Measurements from ENCODE around the gene HCRTR1. TPM values are rescaled to one million over a fixed set of nuclear protein-coding genes. Genes with fewer than 3 reads are reported as not detected.
A peak's percentile ranks its signal among the peaks of the same experiment; 100 is the strongest.

The HCRTR1 gene
- total RNA-seq, 2 donors from 2014 or later: not detected

GRCh38 chr1:31627930-31628559 is 10.6 kb downstream of the HCRTR1 start:
- H3K4me1 ChIP-seq: no peaks in the 10 kb centered on the region
- H3K27ac ChIP-seq: no peak overlapping the region
- no peaks in the 10 kb centered on the region for H3K9me3 ChIP-seq

GRCh38 chr1:31628931-31629556 is 11.6 kb downstream of the HCRTR1 start:
- H3K4me1 ChIP-seq: no peaks in the 10 kb centered on the region
- no peak for DNase-seq
- no peak for TF ChIP-seq CTCF (IDR thresholded peaks at IDR 0.05)
- no peak overlapping the region for H3K27ac ChIP-seq
- no peak overlapping the region for H3K4me3 ChIP-seq
- no peaks in the 10 kb centered on the region for H3K9me3 ChIP-seq
- H3K27me3 ChIP-seq: no peaks in the 10 kb centered on the region
- H3K36me3 ChIP-seq: peaks cover 8% of the 10 kb centered on the region
- H3K9ac ChIP-seq (ENCODE audit: low read depth in 2 of 2, low read length in 2 of 2): no peak overlapping the region
- intact Hi-C loops (cut with DNase I): no loop called here

More at GRCh38 chr1:31627930-31628559, 10.6 kb downstream of the HCRTR1 start:
- Histone ChIP-seq H3K27me3 (no peaks in the 10 kb centered on the region), H3K36me3 (peaks cover 8% of the 10 kb centered on the region), H3K4me3 (no peak overlapping the region), H3K9ac (ENCODE audit: low read depth in 2 of 2, low read length in 2 of 2) (no peak overlapping the region)
- no peak for DNase-seq
- no peak for TF ChIP-seq CTCF (IDR thresholded peaks at IDR 0.05)
- intact Hi-C loops (cut with DNase I): no loop called here

GRCh38 chr1:31632649-31633048 is 15.2 kb downstream of the HCRTR1 start:
- intact Hi-C loops (cut with DNase I): no loop called here
- H3K9me3 ChIP-seq: no peaks in the 10 kb centered on the region
- H3K9ac ChIP-seq (ENCODE audit: low read depth in 2 of 2, low read length in 2 of 2): no peak overlapping the region
- H3K4me3 ChIP-seq: no peak overlapping the region
- no peaks in the 10 kb centered on the region for H3K27me3 ChIP-seq
- peaks cover 4% of the 10 kb centered on the region for H3K4me1 ChIP-seq
- H3K27ac ChIP-seq: peak overlapping the region; percentile 14
- H3K36me3 ChIP-seq: peaks cover 8% of the 10 kb centered on the region
- DNase-seq: peak; percentile 73
- TF ChIP-seq CTCF (IDR thresholded peaks at IDR 0.05): no peak

- no peak overlapping the region for H3K4me3 ChIP-seq
- H3K27me3 ChIP-seq: no peaks in the 10 kb centered on the region
- peaks cover 8% of the 10 kb centered on the region for H3K36me3 ChIP-seq
- intact Hi-C loops (cut with DNase I): no loop called here
- peaks cover 4% of the 10 kb centered on the region for H3K4me1 ChIP-seq
- no peaks in the 10 kb centered on the region for H3K9me3 ChIP-seq
- no peak overlapping the region for H3K9ac ChIP-seq (ENCODE audit: low read depth in 2 of 2, low read length in 2 of 2)
- peak; percentile 41 for TF ChIP-seq CTCF (IDR thresholded peaks at IDR 0.05)
- H3K27ac ChIP-seq: peak overlapping the region; percentile 14
- DNase-seq: peak; percentile 81
Observed at GRCh38 chr1:31633117-31633516, 15.6 kb downstream of the HCRTR1 start.

- Histone ChIP-seq H3K27me3 (no peaks in the 10 kb centered on the region), H3K4me3 (no peak overlapping the region), H3K9ac (ENCODE audit: low read depth in 2 of 2, low read length in 2 of 2) (peak overlapping the region in 1 of 2 donors; percentile 59), H3K27ac (peak overlapping the region; percentile 28), H3K9me3 (no peaks in the 10 kb centered on the region), H3K4me1 (peaks cover 23% of the 10 kb centered on the region), H3K36me3 (no peaks in the 10 kb centered on the region)
- TF ChIP-seq CTCF (IDR thresholded peaks at IDR 0.05): no peak
- intact Hi-C loops (cut with DNase I): no loop called here
- peak; percentile 74 for DNase-seq
Observed at GRCh38 chr1:31637915-31638673, 20.6 kb downstream of the HCRTR1 start.

Data from colonic mucosa (tissue), 4 donors.